Tibial artery (tissue), 4 donors: ENCODE results near the gene NDUFA11.

Source experiments
- DNase-seq, 2 donors: peaks; one replicate each; pipeline ENCODE4 v3.0.0-alpha.2; 2019
- H3K27ac ChIP-seq, 2 donors: fragments of 200-600 bp; sonication (generic) in 1 of 2; 1 replicate in 1 of 2; 2 replicates in 1 of 2; pipeline ENCODE4 v1.5.1; 2018 to 2019; ENCODE audit warnings: mild to moderate bottlenecking in 1 of 2
- H3K27me3 ChIP-seq, 2 donors: fragments of 200-600 bp; sonication (generic) in 1 of 2; one replicate each; pipeline versions ENCODE4 v1.5.1 to v1.6.0; 2016 to 2019
- H3K36me3 ChIP-seq, 3 donors: fragments of 200-600 bp; sonication (generic) in 2 of 3; one replicate each; pipeline ENCODE4 v1.5.1; 2016 to 2019; ENCODE audit warnings: mild to moderate bottlenecking in 2 of 3
- H3K4me1 ChIP-seq, 4 donors: fragments of 200-600 bp; sonication (generic) in 2 of 4; 1 replicate in 3 of 4; 2 replicates in 1 of 4; pipeline ENCODE4 v1.5.1; 2016 to 2019
- H3K4me3 ChIP-seq, 2 donors: fragments of 200-600 bp; sonication (generic) in 1 of 2; 1 replicate in 1 of 2; 2 replicates in 1 of 2; pipeline ENCODE4 v1.5.1; 2018 to 2019; ENCODE audit warnings: mild to moderate bottlenecking in 2 of 2
- H3K9me3 ChIP-seq, 3 donors: fragments of 200-600 bp; sonication (generic) in 1 of 3; one replicate each; pipeline ENCODE4 v1.5.1; 2016 to 2019
- intact Hi-C: fragments of 100-400 bp; cut with DNase I; formaldehyde crosslinking; loops from one replicate; pipeline ENCODE4 v1.15.0; 2023; ENCODE audit warnings: low total_unique reads
- TF ChIP-seq, protein P1 (sequence below), 2 experiments: fragments of 200-600 bp in 1 of 2; fragments of 450-650 bp in 1 of 2; IDR thresholded peaks; one replicate each; pipeline ENCODE4 v1.5.1; 2017 to 2019; ENCODE audit warnings: antibody characterized with exemption in 2 of 2, mild to moderate bottlenecking in 1 of 2, moderate library complexity in 1 of 2

Gene NDUFA11

DNA sequence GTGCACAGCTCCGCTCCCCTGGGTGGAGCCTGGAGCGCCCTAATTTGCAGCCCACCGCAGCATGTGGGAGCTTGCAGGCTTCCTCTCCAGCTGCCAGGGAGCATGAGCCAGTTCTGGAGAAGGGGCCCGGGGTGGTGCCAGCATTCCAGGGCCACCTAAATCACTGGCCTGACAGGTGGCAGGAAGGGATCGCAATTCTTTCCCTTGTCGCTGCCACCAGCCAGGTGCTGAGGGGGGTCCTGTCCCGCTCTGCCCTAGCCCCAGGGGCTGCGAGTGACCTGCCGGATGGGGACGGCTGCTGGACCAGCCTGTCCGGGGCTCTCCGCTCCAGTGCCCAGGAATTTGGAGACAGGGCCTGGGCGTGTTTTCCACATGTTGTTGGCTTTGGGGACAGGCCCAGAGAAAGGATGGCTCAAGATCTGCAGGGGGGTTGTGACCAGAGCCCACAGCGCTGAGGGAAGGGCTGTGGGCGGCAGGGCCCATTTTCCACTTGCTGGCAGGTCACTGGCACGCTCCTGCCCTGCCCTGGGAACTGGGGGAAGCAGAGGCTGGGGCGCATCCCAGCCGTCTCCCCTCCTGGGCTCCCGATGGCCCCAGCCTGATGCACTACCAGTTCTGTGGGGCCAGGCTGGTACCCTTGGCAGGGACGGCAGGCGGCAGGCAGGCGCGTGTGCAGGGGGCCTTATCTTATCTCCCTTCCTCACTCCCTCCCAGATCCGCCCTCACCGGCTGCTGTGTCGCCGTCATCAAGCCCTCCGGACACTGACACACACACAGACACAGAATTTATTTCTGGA is 9.5 kb downstream of the NDUFA11 start:
- no peak for DNase-seq
- Histone ChIP-seq H3K9me3 (no peaks in the 10 kb centered on the region), H3K27me3 (peaks cover 0 to 38% of the 10 kb centered on the region in 2 donors), H3K4me3 (no peak overlapping the region), H3K27ac (peak overlapping the region in 1 of 2 donors; percentile 41), H3K4me1 (peaks cover 0 to 44% (median 22%) of the 10 kb centered on the region in 4 donors), H3K36me3 (peaks cover 15 to 32% (median 26%) of the 10 kb centered on the region in 3 donors)
- intact Hi-C loops, result no loop called here
- TF ChIP-seq, protein P1, sequence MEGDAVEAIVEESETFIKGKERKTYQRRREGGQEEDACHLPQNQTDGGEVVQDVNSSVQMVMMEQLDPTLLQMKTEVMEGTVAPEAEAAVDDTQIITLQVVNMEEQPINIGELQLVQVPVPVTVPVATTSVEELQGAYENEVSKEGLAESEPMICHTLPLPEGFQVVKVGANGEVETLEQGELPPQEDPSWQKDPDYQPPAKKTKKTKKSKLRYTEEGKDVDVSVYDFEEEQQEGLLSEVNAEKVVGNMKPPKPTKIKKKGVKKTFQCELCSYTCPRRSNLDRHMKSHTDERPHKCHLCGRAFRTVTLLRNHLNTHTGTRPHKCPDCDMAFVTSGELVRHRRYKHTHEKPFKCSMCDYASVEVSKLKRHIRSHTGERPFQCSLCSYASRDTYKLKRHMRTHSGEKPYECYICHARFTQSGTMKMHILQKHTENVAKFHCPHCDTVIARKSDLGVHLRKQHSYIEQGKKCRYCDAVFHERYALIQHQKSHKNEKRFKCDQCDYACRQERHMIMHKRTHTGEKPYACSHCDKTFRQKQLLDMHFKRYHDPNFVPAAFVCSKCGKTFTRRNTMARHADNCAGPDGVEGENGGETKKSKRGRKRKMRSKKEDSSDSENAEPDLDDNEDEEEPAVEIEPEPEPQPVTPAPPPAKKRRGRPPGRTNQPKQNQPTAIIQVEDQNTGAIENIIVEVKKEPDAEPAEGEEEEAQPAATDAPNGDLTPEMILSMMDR (IDR thresholded peaks at IDR 0.05), result no peak

DNA sequence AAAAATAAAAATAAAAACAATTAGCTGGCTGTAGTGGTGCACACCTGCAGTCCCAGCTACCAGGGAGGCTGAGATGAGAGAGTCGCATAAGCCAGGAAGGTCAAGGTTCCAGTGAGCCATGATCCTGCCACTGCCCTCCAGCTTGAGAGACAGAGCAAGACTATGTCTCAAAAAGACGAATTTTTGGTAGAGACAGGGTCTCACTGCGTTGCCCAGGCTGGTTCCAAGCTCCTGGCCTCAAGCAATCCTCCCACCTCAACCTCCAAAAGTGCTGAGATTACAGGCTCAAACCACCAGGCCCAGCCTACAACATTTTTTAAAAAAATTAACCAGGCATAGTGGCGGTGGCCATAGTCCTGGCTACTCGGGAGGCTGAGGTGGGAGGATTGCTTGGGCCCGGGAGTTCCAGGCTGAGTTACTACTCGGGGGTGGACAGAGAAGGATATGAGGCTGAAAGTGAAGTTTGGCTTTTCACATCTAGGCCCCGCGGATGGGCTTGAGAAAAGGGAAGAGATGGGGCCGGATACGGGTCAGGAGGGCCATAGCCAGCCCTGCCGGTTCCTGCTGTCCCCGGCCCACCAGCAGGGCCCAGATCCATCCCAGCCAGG is 10.2 kb downstream of the NDUFA11 start:
- no peaks in the 10 kb centered on the region for H3K9me3 ChIP-seq
- H3K27ac ChIP-seq, result no peak overlapping the region
- TF ChIP-seq, protein P1 (IDR thresholded peaks at IDR 0.05), result no peak
- H3K4me3 ChIP-seq, result no peak overlapping the region
- H3K4me1 ChIP-seq, result peaks cover 0 to 44% (median 22%) of the 10 kb centered on the region in 4 donors
- no peak for DNase-seq
- peaks cover 0 to 38% of the 10 kb centered on the region in 2 donors for H3K27me3 ChIP-seq
- H3K36me3 ChIP-seq, result peaks cover 15 to 32% (median 26%) of the 10 kb centered on the region in 3 donors
- intact Hi-C loops, result no loop called here

DNA sequence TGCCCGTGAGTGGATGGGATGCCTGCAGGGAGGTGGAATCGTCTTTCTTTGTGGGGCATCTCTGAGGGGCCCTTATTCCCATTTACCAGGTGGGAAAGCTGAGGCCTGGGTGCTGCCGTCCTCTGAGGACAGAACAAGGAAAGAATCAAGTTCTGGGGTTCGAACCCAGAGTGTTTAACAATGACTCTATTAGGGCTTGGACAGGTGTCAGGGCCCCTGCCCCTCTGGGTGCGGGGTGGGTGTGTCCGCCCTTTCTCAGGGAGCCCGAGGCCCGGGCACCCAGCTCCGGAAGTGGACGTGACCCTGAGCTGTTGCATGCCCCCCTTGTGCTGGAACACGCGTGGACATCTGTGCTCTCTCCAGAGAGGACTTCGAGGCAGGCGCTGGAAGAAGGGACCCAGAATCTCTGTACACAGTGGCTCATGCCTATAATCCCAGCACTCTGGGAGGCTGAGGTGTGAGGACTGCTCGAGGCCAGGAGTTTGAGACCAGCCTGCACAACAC is 10.8 kb downstream of the NDUFA11 start:
- TF ChIP-seq, protein P1 (IDR thresholded peaks at IDR 0.05), result no peak
- H3K4me1 ChIP-seq, result peaks cover 0 to 39% (median 22%) of the 10 kb centered on the region in 4 donors
- peaks cover 0 to 38% of the 10 kb centered on the region in 2 donors for H3K27me3 ChIP-seq
- H3K27ac ChIP-seq, result no peak overlapping the region
- intact Hi-C loops, result no loop called here
- no peaks in the 10 kb centered on the region for H3K9me3 ChIP-seq
- H3K36me3 ChIP-seq, result peaks cover 15 to 32% (median 26%) of the 10 kb centered on the region in 3 donors
- H3K4me3 ChIP-seq, result no peak overlapping the region
- DNase-seq, result no peak

DNA sequence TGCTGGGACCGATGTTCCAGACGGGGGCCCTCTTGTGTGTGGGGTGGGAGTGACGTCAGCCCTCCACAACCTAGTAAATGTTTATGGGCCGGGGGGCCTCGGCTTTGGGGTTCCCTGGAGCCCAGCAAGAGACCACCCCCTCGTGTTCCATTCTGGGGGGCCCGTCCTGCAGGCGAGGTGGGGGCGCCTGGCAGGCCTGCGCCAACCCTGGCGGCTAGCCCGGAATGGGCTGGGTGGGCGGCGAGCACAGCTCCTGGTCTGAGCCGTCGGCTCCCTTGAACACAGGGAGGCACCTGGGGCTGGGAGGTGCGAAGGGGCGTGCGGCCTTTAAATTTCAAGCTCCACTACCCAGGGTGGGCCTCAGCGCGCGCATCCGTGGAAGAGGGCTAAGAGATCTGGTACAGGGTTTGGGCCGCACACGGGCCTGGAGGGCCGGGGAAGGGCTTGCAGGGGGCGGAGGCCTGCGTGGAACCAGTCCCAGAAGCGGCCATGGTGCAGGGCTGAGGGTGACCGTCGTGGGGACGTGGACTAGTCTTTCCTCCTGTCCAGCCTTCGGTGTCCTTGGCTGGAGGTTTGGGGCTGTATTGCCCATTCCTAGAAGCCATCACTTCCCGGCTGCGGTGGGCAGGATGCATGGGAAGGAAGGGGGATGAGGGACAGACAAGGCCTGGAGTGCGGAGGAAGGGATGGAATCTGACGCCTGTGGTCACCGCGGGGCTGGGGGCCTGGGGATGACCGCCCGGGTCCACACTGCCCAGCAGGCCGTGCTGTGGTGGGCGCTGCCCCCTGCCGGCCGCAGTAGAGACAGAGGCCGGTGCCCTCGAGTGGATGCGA is 11.4 kb downstream of the NDUFA11 start:
- Histone ChIP-seq H3K27me3 (peaks cover 0 to 38% of the 10 kb centered on the region in 2 donors), H3K27ac (no peak overlapping the region), H3K9me3 (no peaks in the 10 kb centered on the region), H3K4me3 (no peak overlapping the region), H3K4me1 (peaks cover 0 to 32% (median 22%) of the 10 kb centered on the region in 4 donors), H3K36me3 (peaks cover 15 to 29% (median 24%) of the 10 kb centered on the region in 3 donors)
- intact Hi-C loops, result no loop called here
- TF ChIP-seq, protein P1 (IDR thresholded peaks at IDR 0.05), result peak; percentile 45
- DNase-seq, result no peak

DNA sequence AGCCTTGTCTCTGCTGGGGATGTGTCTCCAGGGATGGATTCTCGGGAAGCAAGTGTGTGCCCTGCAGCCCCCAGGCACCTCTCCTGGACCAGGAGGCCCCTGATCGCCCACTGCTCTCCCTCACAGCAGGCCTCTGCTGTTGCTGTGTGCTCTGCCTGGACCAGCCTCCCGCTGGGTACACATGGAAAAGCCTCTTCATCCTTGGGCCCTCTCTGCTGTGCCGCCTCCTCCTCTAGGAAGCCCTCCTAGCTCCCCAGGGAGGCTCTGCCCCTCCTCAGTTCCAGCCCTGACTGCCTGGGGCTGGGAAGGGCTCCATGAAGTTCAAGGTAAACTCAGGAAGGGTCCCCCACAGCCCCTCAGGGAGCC is 12.0 kb downstream of the NDUFA11 start:
- Histone ChIP-seq H3K36me3 (peaks cover 11 to 23% (median 18%) of the 10 kb centered on the region in 3 donors), H3K27ac (no peak overlapping the region), H3K4me1 (peaks cover 0 to 32% (median 22%) of the 10 kb centered on the region in 4 donors), H3K27me3 (peaks cover 0 to 44% of the 10 kb centered on the region in 2 donors), H3K4me3 (no peak overlapping the region), H3K9me3 (no peaks in the 10 kb centered on the region)
- no peak for DNase-seq
- intact Hi-C loops, result no loop called here
- TF ChIP-seq, protein P1 (IDR thresholded peaks at IDR 0.05), result no peak
